NB4 (cell line): ENCODE measurements around the gene LYRM7.

Source experiments
- DNase-seq: peaks from one replicate; pipeline ENCODE4 v3.0.0; 2010; ENCODE audit warnings: low read depth
- H3K4me3 ChIP-seq: one replicate; pipeline ENCODE4 v1.5.1; 2011; ENCODE audit warnings: mild to moderate bottlenecking, low read depth, low read length, moderate library complexity
- CTCF ChIP-seq: IDR thresholded peaks from one replicate; pipeline ENCODE4 v1.5.1; 2012; ENCODE audit warnings: low read depth, low read length
- MAX ChIP-seq: IDR thresholded peaks from 2 replicates; pipeline ENCODE4 v1.6.1; 2011; ENCODE audit warnings: low read depth, low read length
- MYC ChIP-seq: IDR thresholded peaks from 2 replicates; pipeline ENCODE4 v1.6.1; 2011; ENCODE audit warnings: low read depth, low read length
- POLR2A ChIP-seq: IDR thresholded peaks from 2 replicates; pipeline ENCODE4 v1.6.1; 2011; ENCODE audit warnings: mild to moderate bottlenecking; ENCODE audit not compliant: insufficient read length; ENCODE audit errors: extremely low read depth

The LYRM7 gene

GRCh38 chr5:131160134-131160533, 10.6 kb upstream of the LYRM7 start:
- H3K4me3 ChIP-seq = peak overlapping the region; percentile 21
- DNase-seq = no peak
- TF ChIP-seq MAX = no peak
- TF ChIP-seq CTCF = no peak
- no peak for TF ChIP-seq POLR2A
- no peak for TF ChIP-seq MYC

- peak; percentile 63 for DNase-seq
- peak overlapping the region; percentile 86 for H3K4me3 ChIP-seq
- TF ChIP-seq POLR2A (no peak), MYC (no peak), CTCF (no peak), MAX (no peak)
Observed at GRCh38 chr5:131163276-131164119, 7.2 kb upstream of the LYRM7 start.

GRCh38 chr5:131164191-131165118, 6.3 kb upstream of the LYRM7 start:
- TF ChIP-seq POLR2A (no peak), MAX (no peak), CTCF (peak; percentile 14), MYC (no peak)
- peak; percentile 86 for DNase-seq
- H3K4me3 ChIP-seq = peak overlapping the region; percentile 86

- H3K4me3 ChIP-seq = peak within 1 kb of the TSS; percentile 86
- TF ChIP-seq CTCF (no peak), POLR2A (peak; percentile 93), MAX (peak; percentile 83), MYC (peak; percentile 82)
- peak; percentile 94 for DNase-seq
Observed at GRCh38 chr5:131165119-131165727, 5.5 kb upstream of the LYRM7 start, which contains the start of gene HINT1. Gene HINT1 (minus strand): TSS chr5:131165256. CDS start chr5:131165205, 51 bp downstream.

GRCh38 chr5:131167615-131168014, 3.1 kb upstream of the LYRM7 start:
- no peak for DNase-seq
- TF ChIP-seq MAX (no peak), POLR2A (no peak), MYC (no peak), CTCF (no peak)
- no peak overlapping the region for H3K4me3 ChIP-seq
